Suprapubic skin (tissue), 4 donors: ENCODE measurements around the gene TRIM61.

Source experiments
- EP300 ChIP-seq: sonication (generic); formaldehyde crosslinking; IDR thresholded peaks from one replicate; pipeline ENCODE4 v1.6.1; 2017; ENCODE audit warnings: antibody characterized with exemption
- POLR2A ChIP-seq, 2 donors: fragments of 450-650 bp; IDR thresholded peaks; one replicate each; pipeline ENCODE4 v1.6.1; 2017; ENCODE audit warnings: antibody characterized with exemption in 2 of 2, mild to moderate bottlenecking in 2 of 2, moderate library complexity in 2 of 2
- POLR2AphosphoS5 ChIP-seq, 3 donors: sonication (generic); formaldehyde crosslinking; IDR thresholded peaks; one replicate each; pipeline ENCODE4 v1.6.1; 2017; ENCODE audit warnings: antibody characterized with exemption in 3 of 3
- TF ChIP-seq, protein P1 (sequence below), 2 donors: fragments of 200-600 bp in 1 of 2; fragments of 450-650 bp in 1 of 2; sonication (generic) in 1 of 2; IDR thresholded peaks; one replicate each; pipeline ENCODE4 v1.5.1; 2016 to 2019; ENCODE audit warnings: antibody characterized with exemption in 2 of 2, mild to moderate bottlenecking in 1 of 2, moderate library complexity in 1 of 2

DNA sequence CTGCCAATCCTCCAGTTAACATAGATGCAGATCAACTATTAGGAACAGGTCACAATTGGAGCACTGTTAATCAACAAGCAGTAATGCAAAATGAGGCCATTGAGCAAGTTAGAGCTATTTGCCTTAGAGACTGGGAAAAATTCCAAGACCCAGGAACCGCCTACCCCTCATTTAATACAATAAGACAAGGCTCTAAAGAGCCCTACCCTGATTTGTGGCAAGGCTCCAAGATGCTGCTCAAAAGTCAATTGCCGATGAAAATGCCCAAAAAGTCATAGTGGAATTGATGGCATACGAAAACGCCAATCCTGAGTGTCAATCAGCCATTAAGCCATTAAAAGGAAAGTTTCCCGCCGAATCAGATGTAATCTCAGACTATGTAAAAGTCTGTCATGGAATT lies 20.5 kb upstream of the TRIM61 start:
- TF ChIP-seq, protein P1, sequence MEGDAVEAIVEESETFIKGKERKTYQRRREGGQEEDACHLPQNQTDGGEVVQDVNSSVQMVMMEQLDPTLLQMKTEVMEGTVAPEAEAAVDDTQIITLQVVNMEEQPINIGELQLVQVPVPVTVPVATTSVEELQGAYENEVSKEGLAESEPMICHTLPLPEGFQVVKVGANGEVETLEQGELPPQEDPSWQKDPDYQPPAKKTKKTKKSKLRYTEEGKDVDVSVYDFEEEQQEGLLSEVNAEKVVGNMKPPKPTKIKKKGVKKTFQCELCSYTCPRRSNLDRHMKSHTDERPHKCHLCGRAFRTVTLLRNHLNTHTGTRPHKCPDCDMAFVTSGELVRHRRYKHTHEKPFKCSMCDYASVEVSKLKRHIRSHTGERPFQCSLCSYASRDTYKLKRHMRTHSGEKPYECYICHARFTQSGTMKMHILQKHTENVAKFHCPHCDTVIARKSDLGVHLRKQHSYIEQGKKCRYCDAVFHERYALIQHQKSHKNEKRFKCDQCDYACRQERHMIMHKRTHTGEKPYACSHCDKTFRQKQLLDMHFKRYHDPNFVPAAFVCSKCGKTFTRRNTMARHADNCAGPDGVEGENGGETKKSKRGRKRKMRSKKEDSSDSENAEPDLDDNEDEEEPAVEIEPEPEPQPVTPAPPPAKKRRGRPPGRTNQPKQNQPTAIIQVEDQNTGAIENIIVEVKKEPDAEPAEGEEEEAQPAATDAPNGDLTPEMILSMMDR (IDR thresholded peaks at IDR 0.05), result no peak
- TF ChIP-seq POLR2A (IDR thresholded peaks at IDR 0.05) (no peak), POLR2AphosphoS5 (IDR thresholded peaks at IDR 0.05) (no peak), EP300 (no peak)
